ENCODE measurements around the gene CHCHD3. TPM values are rescaled to one million over a fixed set of nuclear protein-coding genes. Genes with fewer than 3 reads are reported as not detected.

CHCHD3 gene
- total RNA-seq, 2 experiments from 2014 or later, result 83.5 to 83.8 TPM

DNA sequence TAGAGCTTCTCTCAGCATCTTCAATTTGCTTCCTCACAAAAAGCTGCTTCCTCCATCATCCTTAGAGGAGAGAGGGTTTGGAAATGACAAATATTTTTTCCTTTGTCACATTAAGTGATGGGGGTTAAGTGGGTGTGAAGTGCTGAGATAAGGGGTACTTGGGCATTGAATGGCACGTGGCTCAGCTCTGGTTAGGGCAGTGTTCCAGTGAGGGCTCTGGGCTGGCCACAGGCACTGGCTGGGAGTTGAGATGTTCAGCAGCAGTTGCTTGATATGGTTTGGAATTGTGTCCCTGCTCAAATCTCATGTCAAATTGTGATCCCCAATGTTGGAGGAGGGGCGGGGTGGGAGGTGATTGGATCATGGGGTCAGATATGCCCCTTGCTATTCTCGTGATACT, 33.7 kb upstream of the CHCHD3 start:
- BruUV-seq (replicated peaks), result no TSS peak
- Histone ChIP-seq H3K4me3 (ENCODE audit: low read depth, low read length, poor library complexity, severe bottlenecking) (no peak overlapping the region), H3K9me3 (ENCODE audit: low read length) (no peaks in the 10 kb centered on the region), H3K9me2 (ENCODE audit: insufficient read depth, low read length) (no peaks in the 10 kb centered on the region), H3K27ac (ENCODE audit: low read depth, low read length, poor library complexity, severe bottlenecking) (no peak overlapping the region), H3K4me1 (ENCODE audit: insufficient read depth, low read length, poor library complexity, severe bottlenecking) (no peaks in the 10 kb centered on the region), H4K20me1 (ENCODE audit: insufficient read depth, low read length) (no peaks in the 10 kb centered on the region), H3K4me2 (ENCODE audit: low read length) (no peak overlapping the region), H3K36me3 (ENCODE audit: insufficient read depth, low read length) (no peaks in the 10 kb centered on the region), H2AFZ (ENCODE audit: low read length) (no peak overlapping the region), H3K79me2 (ENCODE audit: insufficient read depth, low read depth, low read length) (no peaks in the 10 kb centered on the region)
- CTCF ChIA-PET (ENCODE audit: unreplicated experiment), result interaction anchor here (0.6 kb wide), 1 partner anchor 413 kb away, joined by 3 read pairs; no protein-coding TSS in a partner anchor
- no peak for TF ChIP-seq EZH2phosphoT487 (IDR thresholded peaks at IDR 0.05; ENCODE audit: borderline replicate concordance, low read depth, low read length)
- TF ChIP-seq, protein P1, sequence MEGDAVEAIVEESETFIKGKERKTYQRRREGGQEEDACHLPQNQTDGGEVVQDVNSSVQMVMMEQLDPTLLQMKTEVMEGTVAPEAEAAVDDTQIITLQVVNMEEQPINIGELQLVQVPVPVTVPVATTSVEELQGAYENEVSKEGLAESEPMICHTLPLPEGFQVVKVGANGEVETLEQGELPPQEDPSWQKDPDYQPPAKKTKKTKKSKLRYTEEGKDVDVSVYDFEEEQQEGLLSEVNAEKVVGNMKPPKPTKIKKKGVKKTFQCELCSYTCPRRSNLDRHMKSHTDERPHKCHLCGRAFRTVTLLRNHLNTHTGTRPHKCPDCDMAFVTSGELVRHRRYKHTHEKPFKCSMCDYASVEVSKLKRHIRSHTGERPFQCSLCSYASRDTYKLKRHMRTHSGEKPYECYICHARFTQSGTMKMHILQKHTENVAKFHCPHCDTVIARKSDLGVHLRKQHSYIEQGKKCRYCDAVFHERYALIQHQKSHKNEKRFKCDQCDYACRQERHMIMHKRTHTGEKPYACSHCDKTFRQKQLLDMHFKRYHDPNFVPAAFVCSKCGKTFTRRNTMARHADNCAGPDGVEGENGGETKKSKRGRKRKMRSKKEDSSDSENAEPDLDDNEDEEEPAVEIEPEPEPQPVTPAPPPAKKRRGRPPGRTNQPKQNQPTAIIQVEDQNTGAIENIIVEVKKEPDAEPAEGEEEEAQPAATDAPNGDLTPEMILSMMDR (conservative IDR thresholded peaks at IDR 0.05; ENCODE audit: low read length), result no peak
- DNase-seq (ENCODE audit: low spot score), result no peak
- POLR2A ChIA-PET, result no interaction called here
- intact Hi-C loops (cut with micrococcal nuclease; ENCODE audit: unreplicated experiment), result no loop called here

DNA sequence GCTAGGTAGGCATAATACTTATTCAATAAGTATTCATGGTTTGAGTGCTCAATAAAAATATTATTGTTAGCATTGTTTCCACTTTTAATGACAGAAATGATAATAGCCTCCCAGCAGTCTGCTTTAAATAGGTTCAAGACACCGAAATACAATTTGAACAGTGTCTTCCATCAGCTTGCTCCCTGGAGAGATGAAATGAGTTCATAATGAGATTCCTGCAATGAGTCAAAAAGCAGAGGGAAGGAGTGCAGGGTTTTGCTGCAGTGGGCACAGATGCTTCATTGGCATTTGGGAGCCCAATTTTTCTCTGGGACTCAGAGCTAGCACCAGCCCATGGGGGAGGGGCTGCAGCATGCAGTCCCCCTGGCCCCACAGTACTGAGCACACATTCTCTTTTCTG, 32.6 kb upstream of the CHCHD3 start:
- no peaks in the 10 kb centered on the region for H3K9me2 ChIP-seq (ENCODE audit: insufficient read depth, low read length)
- BruUV-seq (replicated peaks), result no TSS peak
- H2AFZ ChIP-seq (ENCODE audit: low read length), result no peak overlapping the region
- H3K4me3 ChIP-seq (ENCODE audit: low read depth, low read length, poor library complexity, severe bottlenecking), result no peak overlapping the region
- no peaks in the 10 kb centered on the region for H3K79me2 ChIP-seq (ENCODE audit: insufficient read depth, low read depth, low read length)
- no peaks in the 10 kb centered on the region for H4K20me1 ChIP-seq (ENCODE audit: insufficient read depth, low read length)
- no peak overlapping the region for H3K27ac ChIP-seq (ENCODE audit: low read depth, low read length, poor library complexity, severe bottlenecking)
- ChIA-PET POLR2A (no interaction called here), CTCF (ENCODE audit: unreplicated experiment) (no interaction called here)
- no peaks in the 10 kb centered on the region for H3K9me3 ChIP-seq (ENCODE audit: low read length)
- intact Hi-C loops (cut with micrococcal nuclease; ENCODE audit: unreplicated experiment), result no loop called here
- TF ChIP-seq, protein P1 (conservative IDR thresholded peaks at IDR 0.05; ENCODE audit: low read length), result no peak
- no peak for TF ChIP-seq EZH2phosphoT487 (IDR thresholded peaks at IDR 0.05; ENCODE audit: borderline replicate concordance, low read depth, low read length)
- H3K4me1 ChIP-seq (ENCODE audit: insufficient read depth, low read length, poor library complexity, severe bottlenecking), result no peaks in the 10 kb centered on the region
- DNase-seq (ENCODE audit: low spot score), result no peak
- no peak overlapping the region for H3K4me2 ChIP-seq (ENCODE audit: low read length)
- no peaks in the 10 kb centered on the region for H3K36me3 ChIP-seq (ENCODE audit: insufficient read depth, low read length)

DNA sequence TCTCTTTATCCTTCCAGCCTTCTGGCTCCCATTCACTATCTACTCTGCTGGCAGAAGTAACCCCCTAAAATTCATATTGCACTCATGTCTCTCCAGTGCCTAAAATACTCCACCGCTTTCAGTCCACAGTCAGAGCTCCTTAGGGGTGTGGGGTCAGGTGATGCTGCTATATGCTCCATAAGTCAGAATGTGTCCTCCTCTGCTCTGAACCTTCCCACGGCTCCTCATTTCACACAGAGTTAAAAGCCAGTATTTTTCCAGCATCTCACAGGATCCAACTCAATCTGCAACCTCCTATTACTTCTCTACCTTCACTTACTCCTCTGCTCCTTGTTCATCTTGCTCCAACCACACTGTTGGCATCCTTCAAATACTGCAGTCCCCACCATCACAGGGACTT, 31.1 kb upstream of the CHCHD3 start:
- Histone ChIP-seq H3K4me2 (ENCODE audit: low read length) (no peak overlapping the region), H3K36me3 (ENCODE audit: insufficient read depth, low read length) (no peaks in the 10 kb centered on the region), H3K4me3 (ENCODE audit: low read depth, low read length, poor library complexity, severe bottlenecking) (no peak overlapping the region), H3K79me2 (ENCODE audit: insufficient read depth, low read depth, low read length) (no peaks in the 10 kb centered on the region), H2AFZ (ENCODE audit: low read length) (no peak overlapping the region), H3K27ac (ENCODE audit: low read depth, low read length, poor library complexity, severe bottlenecking) (no peak overlapping the region), H3K9me3 (ENCODE audit: low read length) (no peaks in the 10 kb centered on the region), H4K20me1 (ENCODE audit: insufficient read depth, low read length) (no peaks in the 10 kb centered on the region), H3K9me2 (ENCODE audit: insufficient read depth, low read length) (no peaks in the 10 kb centered on the region), H3K4me1 (ENCODE audit: insufficient read depth, low read length, poor library complexity, severe bottlenecking) (no peaks in the 10 kb centered on the region)
- TF ChIP-seq EZH2phosphoT487 (IDR thresholded peaks at IDR 0.05; ENCODE audit: borderline replicate concordance, low read depth, low read length), result no peak
- TF ChIP-seq, protein P1 (conservative IDR thresholded peaks at IDR 0.05; ENCODE audit: low read length), result no peak
- ChIA-PET CTCF (ENCODE audit: unreplicated experiment) (no interaction called here), POLR2A (interaction anchor here (0.5 to 1.0 kb wide), 2 partner anchors 349 to 1571 kb away, joined by 3 to 5 read pairs; no protein-coding TSS in a partner anchor)
- intact Hi-C loops (cut with micrococcal nuclease; ENCODE audit: unreplicated experiment), result no loop called here
- BruUV-seq (replicated peaks), result no TSS peak
- DNase-seq (ENCODE audit: low spot score), result no peak
